ENCODE measurements around the gene ASMTL.

ASMTL gene

GRCh38 chrX:1453951-1454785 lies 1.5 kb upstream of the ASMTL start:
- TF ChIP-seq, protein P1, sequence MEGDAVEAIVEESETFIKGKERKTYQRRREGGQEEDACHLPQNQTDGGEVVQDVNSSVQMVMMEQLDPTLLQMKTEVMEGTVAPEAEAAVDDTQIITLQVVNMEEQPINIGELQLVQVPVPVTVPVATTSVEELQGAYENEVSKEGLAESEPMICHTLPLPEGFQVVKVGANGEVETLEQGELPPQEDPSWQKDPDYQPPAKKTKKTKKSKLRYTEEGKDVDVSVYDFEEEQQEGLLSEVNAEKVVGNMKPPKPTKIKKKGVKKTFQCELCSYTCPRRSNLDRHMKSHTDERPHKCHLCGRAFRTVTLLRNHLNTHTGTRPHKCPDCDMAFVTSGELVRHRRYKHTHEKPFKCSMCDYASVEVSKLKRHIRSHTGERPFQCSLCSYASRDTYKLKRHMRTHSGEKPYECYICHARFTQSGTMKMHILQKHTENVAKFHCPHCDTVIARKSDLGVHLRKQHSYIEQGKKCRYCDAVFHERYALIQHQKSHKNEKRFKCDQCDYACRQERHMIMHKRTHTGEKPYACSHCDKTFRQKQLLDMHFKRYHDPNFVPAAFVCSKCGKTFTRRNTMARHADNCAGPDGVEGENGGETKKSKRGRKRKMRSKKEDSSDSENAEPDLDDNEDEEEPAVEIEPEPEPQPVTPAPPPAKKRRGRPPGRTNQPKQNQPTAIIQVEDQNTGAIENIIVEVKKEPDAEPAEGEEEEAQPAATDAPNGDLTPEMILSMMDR (IDR thresholded peaks at IDR 0.05; ENCODE audit: control insufficient read depth, insufficient read depth, low read depth, low read length, missing control alignments): peak; percentile 95
- DNase-seq (ENCODE audit: low read depth): peak; percentile 17
- H3K4me3 ChIP-seq (ENCODE audit: control insufficient read depth, low read depth, low read length): peak overlapping the region; percentile 72

DNA sequence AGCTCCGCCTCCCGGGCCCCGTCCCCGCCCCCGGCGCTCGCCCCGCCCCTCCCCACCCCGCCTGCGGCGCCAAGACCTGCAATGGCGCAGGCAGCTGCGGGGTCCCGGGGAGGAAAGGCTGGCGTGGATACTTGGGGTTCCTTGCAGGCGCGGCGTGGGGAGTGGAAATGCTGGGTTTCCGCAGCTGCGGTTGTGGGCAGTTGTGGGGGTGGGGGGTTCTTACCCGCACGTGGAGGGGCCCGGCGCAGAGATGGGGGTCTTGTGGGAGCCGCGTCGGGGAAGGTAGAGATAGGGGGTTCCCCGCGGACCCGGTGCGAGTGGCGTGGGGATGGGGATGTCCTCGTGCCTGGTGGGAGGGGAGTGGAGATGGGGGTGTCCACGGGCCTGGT lies 680 bp upstream of the ASMTL start:
- peak overlapping the region; percentile 72 for H3K4me3 ChIP-seq (ENCODE audit: control insufficient read depth, low read depth, low read length)
- TF ChIP-seq, protein P1 (IDR thresholded peaks at IDR 0.05; ENCODE audit: control insufficient read depth, insufficient read depth, low read depth, low read length, missing control alignments): no peak
- no peak for DNase-seq (ENCODE audit: low read depth)

DNA sequence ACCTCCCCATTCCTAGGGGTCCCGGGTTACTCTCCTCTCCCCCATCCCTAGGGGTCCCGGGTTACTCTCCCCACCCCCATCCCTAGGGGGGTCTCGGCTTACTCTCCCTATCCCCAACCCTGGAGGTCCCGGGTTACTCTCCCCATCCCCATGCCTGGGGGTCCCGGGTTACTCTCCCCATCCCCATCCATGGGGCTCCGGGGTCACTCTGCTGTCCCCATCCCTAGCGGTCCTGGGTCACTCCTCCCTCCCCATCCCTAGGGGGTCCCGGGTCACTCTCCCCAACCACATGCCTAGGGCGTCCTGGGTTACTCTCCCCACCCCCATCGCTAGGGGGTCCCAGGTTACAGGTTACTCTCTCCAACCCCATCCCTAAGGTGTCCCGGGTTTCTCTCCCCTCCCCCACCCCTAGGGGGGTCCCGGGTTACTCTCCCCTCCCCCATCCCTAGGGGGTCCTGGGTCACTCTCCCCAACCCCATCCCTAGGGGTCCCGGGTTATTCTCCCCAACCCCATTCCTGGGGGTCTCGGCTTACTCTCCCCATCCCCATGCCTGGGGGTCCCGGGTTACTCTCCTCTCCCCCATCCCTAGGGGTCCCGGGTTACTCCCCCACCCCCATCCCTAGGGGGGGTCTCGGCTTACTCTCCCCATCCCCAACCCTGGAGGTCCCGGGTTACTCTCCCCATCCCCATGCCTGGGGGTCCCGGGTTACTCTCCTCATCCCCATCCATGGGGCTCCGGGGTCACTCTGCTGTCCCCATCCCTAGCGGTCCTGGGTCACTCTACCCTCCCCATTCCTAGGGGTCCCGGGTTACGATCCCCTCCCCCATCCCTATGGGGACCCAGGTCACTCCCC lies 821 bp downstream of the ASMTL start:
- TF ChIP-seq, protein P1 (IDR thresholded peaks at IDR 0.05; ENCODE audit: control insufficient read depth, insufficient read depth, low read depth, low read length, missing control alignments): no peak
- no peak for DNase-seq (ENCODE audit: low read depth)
- H3K4me3 ChIP-seq (ENCODE audit: control insufficient read depth, low read depth, low read length): peak overlapping the region; percentile 93

- peak overlapping the region; percentile 93 for H3K4me3 ChIP-seq (ENCODE audit: control insufficient read depth, low read depth, low read length)
- TF ChIP-seq, protein P1 (IDR thresholded peaks at IDR 0.05; ENCODE audit: control insufficient read depth, insufficient read depth, low read depth, low read length, missing control alignments): no peak
- no peak for DNase-seq (ENCODE audit: low read depth)
Observed at GRCh38 chrX:1451251-1451660, 1.5 kb downstream of the ASMTL start.

- TF ChIP-seq, protein P1 (IDR thresholded peaks at IDR 0.05; ENCODE audit: control insufficient read depth, insufficient read depth, low read depth, low read length, missing control alignments): no peak
- H3K4me3 ChIP-seq (ENCODE audit: control insufficient read depth, low read depth, low read length): no peak overlapping the region; the same call in 1 of the 2 replicates
- DNase-seq (ENCODE audit: low read depth): no peak
Observed at GRCh38 chrX:1450361-1451161, 2.1 kb downstream of the ASMTL start.

DNA sequence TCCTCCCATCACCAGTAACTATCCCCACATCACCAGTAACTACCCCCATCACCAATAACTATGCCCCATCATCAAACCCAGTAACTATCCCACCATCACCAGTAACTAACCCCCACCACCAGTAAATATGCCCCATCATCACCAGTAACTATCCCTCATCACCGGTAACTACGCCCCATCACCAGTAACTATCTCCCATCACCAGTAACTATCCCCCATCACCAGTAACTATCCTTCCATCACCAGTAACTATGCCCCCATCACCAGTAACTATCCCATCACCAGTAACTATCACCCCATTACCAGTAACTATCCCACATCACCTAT lies 2.9 kb downstream of the ASMTL start:
- TF ChIP-seq, protein P1 (IDR thresholded peaks at IDR 0.05; ENCODE audit: control insufficient read depth, insufficient read depth, low read depth, low read length, missing control alignments): no peak
- H3K4me3 ChIP-seq (ENCODE audit: control insufficient read depth, low read depth, low read length): no peak overlapping the region
- no peak for DNase-seq (ENCODE audit: low read depth)

All from AG09309 (cell line).